Activated T-helper 17 cell treated with anti-CD3 and anti-CD28 coated beads, Interleukin-2, amount 50 U/mL, for 72 hours (primary cell): ENCODE measurements around the gene GAS2. TPM values are rescaled to one million over a fixed set of nuclear protein-coding genes. Genes with fewer than 3 reads are reported as not detected.

Experiments
- ATAC-seq: fragments of 150-1000 bp; cut with Tn5 transposase; replicated peaks from 2 replicates; pipeline ENCODE4 v1.10.0; 2021; ENCODE audit warnings: mild to moderate bottlenecking, moderate library complexity
- H3K27ac Mint-ChIP-seq: one replicate; pipeline ENCODE4 v1.8.0; 2022; ENCODE audit warnings: mixed read lengths
- H3K27me3 Mint-ChIP-seq: one replicate; pipeline ENCODE4 v1.8.0; 2022; ENCODE audit warnings: mixed read lengths
- H3K36me3 Mint-ChIP-seq: one replicate; pipeline ENCODE4 v1.8.0; 2022; ENCODE audit warnings: low read depth, mild to moderate bottlenecking, mixed read lengths
- H3K4me1 Mint-ChIP-seq: one replicate; pipeline ENCODE4 v1.8.0; 2022; ENCODE audit warnings: mixed read lengths
- H3K4me3 Mint-ChIP-seq: one replicate; pipeline ENCODE4 v1.8.0; 2022; ENCODE audit warnings: mild to moderate bottlenecking, mixed read lengths
- H3K9me3 Mint-ChIP-seq: one replicate; pipeline ENCODE4 v1.8.0; 2022; ENCODE audit warnings: mixed read lengths
- total RNA-seq, 2 donors: library from RNA; stranded (reverse); gene quantifications; one replicate each; pipeline ENCODE4 v1.2.3, GENCODE V29; 2022

The GAS2 gene
- total RNA-seq, 2 donors from 2014 or later = 1.2 to 1.5 TPM

- Mint-ChIP-seq H3K27me3 (peaks cover 4% of the 10 kb centered on the region), H3K36me3 (no peaks in the 10 kb centered on the region), H3K4me1 (peaks cover 6% of the 10 kb centered on the region), H3K9me3 (no peaks in the 10 kb centered on the region), H3K27ac (no peak overlapping the region), H3K4me3 (no peak overlapping the region)
- ATAC-seq = no peak
Measured at GRCh38 chr11:22688914-22689313, 22.5 kb downstream of the GAS2 start.

- Mint-ChIP-seq H3K9me3 (no peaks in the 10 kb centered on the region), H3K27ac (no peak overlapping the region), H3K4me3 (no peak overlapping the region)
Measured at GRCh38 chr11:22690257-22690656, 23.8 kb downstream of the GAS2 start.

GRCh38 chr11:22690871-22691270 is 24.5 kb downstream of the GAS2 start:
- Mint-ChIP-seq H3K27ac (no peak overlapping the region), H3K27me3 (peaks cover 3% of the 10 kb centered on the region), H3K36me3 (no peaks in the 10 kb centered on the region), H3K4me3 (no peak overlapping the region), H3K4me1 (peaks cover 6% of the 10 kb centered on the region), H3K9me3 (no peaks in the 10 kb centered on the region)
- no peak for ATAC-seq

More at GRCh38 chr11:22690257-22690656, 23.8 kb downstream of the GAS2 start:
- H3K4me1 Mint-ChIP-seq = peaks cover 6% of the 10 kb centered on the region
- H3K36me3 Mint-ChIP-seq = no peaks in the 10 kb centered on the region
- ATAC-seq = no peak
- peaks cover 3% of the 10 kb centered on the region for H3K27me3 Mint-ChIP-seq

- no peaks in the 10 kb centered on the region for H3K27me3 Mint-ChIP-seq
- H3K4me3 Mint-ChIP-seq = no peak overlapping the region
- no peaks in the 10 kb centered on the region for H3K36me3 Mint-ChIP-seq
- no peak overlapping the region for H3K27ac Mint-ChIP-seq
- H3K9me3 Mint-ChIP-seq = no peaks in the 10 kb centered on the region
- no peaks in the 10 kb centered on the region for H3K4me1 Mint-ChIP-seq
- peak; percentile 51 for ATAC-seq
Measured at GRCh38 chr11:22699388-22699787, 33.0 kb downstream of the GAS2 start.

- H3K36me3 Mint-ChIP-seq = no peaks in the 10 kb centered on the region
- H3K4me3 Mint-ChIP-seq = no peak overlapping the region
- H3K27me3 Mint-ChIP-seq = no peaks in the 10 kb centered on the region
- H3K27ac Mint-ChIP-seq = peak overlapping the region; percentile 62
- H3K9me3 Mint-ChIP-seq = no peaks in the 10 kb centered on the region
- no peaks in the 10 kb centered on the region for H3K4me1 Mint-ChIP-seq
- no peak for ATAC-seq
Measured at GRCh38 chr11:22702031-22702430, 35.6 kb downstream of the GAS2 start.

- Mint-ChIP-seq H3K27me3 (peaks cover 3% of the 10 kb centered on the region), H3K27ac (peak overlapping the region; percentile 62), H3K36me3 (no peaks in the 10 kb centered on the region), H3K4me1 (no peaks in the 10 kb centered on the region), H3K9me3 (no peaks in the 10 kb centered on the region), H3K4me3 (peak overlapping the region; percentile 13)
- ATAC-seq = peak; percentile 95
Measured at GRCh38 chr11:22703040-22703439, 36.6 kb downstream of the GAS2 start.

GRCh38 chr11:22703591-22703990 is 37.2 kb downstream of the GAS2 start:
- Mint-ChIP-seq H3K27me3 (peaks cover 3% of the 10 kb centered on the region), H3K4me1 (no peaks in the 10 kb centered on the region), H3K9me3 (peaks cover 1% of the 10 kb centered on the region), H3K4me3 (peak overlapping the region; percentile 13), H3K36me3 (no peaks in the 10 kb centered on the region), H3K27ac (peak overlapping the region; percentile 62)
- no peak for ATAC-seq

GRCh38 chr11:22707119-22707899 is 40.9 kb downstream of the GAS2 start:
- Mint-ChIP-seq H3K27me3 (peaks cover 3% of the 10 kb centered on the region), H3K27ac (no peak overlapping the region), H3K9me3 (peaks cover 4% of the 10 kb centered on the region), H3K36me3 (no peaks in the 10 kb centered on the region), H3K4me1 (no peaks in the 10 kb centered on the region), H3K4me3 (no peak overlapping the region)
- ATAC-seq = no peak

- no peak for ATAC-seq
- Mint-ChIP-seq H3K4me1 (no peaks in the 10 kb centered on the region), H3K9me3 (peaks cover 14% of the 10 kb centered on the region), H3K27me3 (peaks cover 12% of the 10 kb centered on the region), H3K4me3 (no peak overlapping the region), H3K27ac (no peak overlapping the region), H3K36me3 (no peaks in the 10 kb centered on the region)
Measured at GRCh38 chr11:22711071-22711770, 44.8 kb downstream of the GAS2 start.

GRCh38 chr11:22711880-22712279 is 45.5 kb downstream of the GAS2 start:
- Mint-ChIP-seq H3K4me1 (no peaks in the 10 kb centered on the region), H3K9me3 (peaks cover 14% of the 10 kb centered on the region), H3K36me3 (no peaks in the 10 kb centered on the region), H3K4me3 (no peak overlapping the region), H3K27ac (no peak overlapping the region), H3K27me3 (peaks cover 12% of the 10 kb centered on the region)
- peak; percentile 18 for ATAC-seq

- H3K9me3 Mint-ChIP-seq = peaks cover 14% of the 10 kb centered on the region
- H3K4me3 Mint-ChIP-seq = no peak overlapping the region
- ATAC-seq = no peak
- H3K27me3 Mint-ChIP-seq = peaks cover 9% of the 10 kb centered on the region
- no peaks in the 10 kb centered on the region for H3K36me3 Mint-ChIP-seq
- no peaks in the 10 kb centered on the region for H3K4me1 Mint-ChIP-seq
- H3K27ac Mint-ChIP-seq = no peak overlapping the region
Measured at GRCh38 chr11:22713336-22713735, 46.9 kb downstream of the GAS2 start.

GRCh38 chr11:22715971-22716370 is 49.6 kb downstream of the GAS2 start:
- Mint-ChIP-seq H3K4me3 (no peak overlapping the region), H3K9me3 (peaks cover 11% of the 10 kb centered on the region), H3K27ac (no peak overlapping the region), H3K27me3 (peaks cover 9% of the 10 kb centered on the region), H3K4me1 (no peaks in the 10 kb centered on the region), H3K36me3 (no peaks in the 10 kb centered on the region)
- no peak for ATAC-seq

GRCh38 chr11:22720457-22720856 is 54.0 kb downstream of the GAS2 start:
- Mint-ChIP-seq H3K4me1 (no peaks in the 10 kb centered on the region), H3K4me3 (no peak overlapping the region), H3K27me3 (no peaks in the 10 kb centered on the region)

GRCh38 chr11:22723274-22723673 is 56.9 kb downstream of the GAS2 start:
- H3K4me3 Mint-ChIP-seq = no peak overlapping the region
- no peaks in the 10 kb centered on the region for H3K27me3 Mint-ChIP-seq
- no peak for ATAC-seq
- no peaks in the 10 kb centered on the region for H3K9me3 Mint-ChIP-seq
- no peaks in the 10 kb centered on the region for H3K4me1 Mint-ChIP-seq
- H3K27ac Mint-ChIP-seq = no peak overlapping the region
- H3K36me3 Mint-ChIP-seq = no peaks in the 10 kb centered on the region

More at GRCh38 chr11:22720457-22720856, 54.0 kb downstream of the GAS2 start:
- Mint-ChIP-seq H3K36me3 (no peaks in the 10 kb centered on the region), H3K27ac (no peak overlapping the region), H3K9me3 (no peaks in the 10 kb centered on the region)
- no peak for ATAC-seq

- no peak for ATAC-seq
Measured at GRCh38 chr11:22725079-22725478, 58.7 kb downstream of the GAS2 start.

More at GRCh38 chr11:22725079-22725478, 58.7 kb downstream of the GAS2 start:
- Mint-ChIP-seq H3K27me3 (no peaks in the 10 kb centered on the region), H3K36me3 (no peaks in the 10 kb centered on the region), H3K4me3 (no peak overlapping the region), H3K4me1 (no peaks in the 10 kb centered on the region), H3K27ac (no peak overlapping the region), H3K9me3 (no peaks in the 10 kb centered on the region)
